ENCODE data around the gene CDR2.

CDR2 gene

DNA sequence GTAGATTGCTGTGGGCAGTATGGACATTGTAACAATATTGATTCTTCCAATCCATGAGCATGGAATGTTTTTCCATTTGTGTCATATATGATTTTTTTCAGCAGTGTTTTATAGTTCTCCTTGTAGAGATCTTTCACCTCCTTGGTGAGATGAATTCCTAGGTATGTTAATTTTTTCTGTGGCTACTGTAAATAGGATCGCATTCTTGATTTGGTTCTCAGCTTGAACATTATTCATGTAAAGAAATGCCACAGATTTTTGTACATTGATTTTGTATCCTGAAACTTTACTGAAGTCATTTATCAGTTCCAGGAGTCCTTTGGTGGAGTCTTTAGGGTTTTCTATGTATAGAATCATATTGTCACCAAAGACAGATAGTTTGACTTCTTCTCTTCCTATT is 19.7 kb upstream of the CDR2 start:
- Histone ChIP-seq H3K9ac (ENCODE audit: low read depth, low read length) (no peak overlapping the region), H3K4me1 (ENCODE audit: insufficient read depth, low read length) (no peaks in the 10 kb centered on the region), H3K9me3 (ENCODE audit: control insufficient read depth, insufficient read depth, low read length) (no peaks in the 10 kb centered on the region), H3K36me3 (ENCODE audit: insufficient read depth, low read length) (no peaks in the 10 kb centered on the region)

DNA sequence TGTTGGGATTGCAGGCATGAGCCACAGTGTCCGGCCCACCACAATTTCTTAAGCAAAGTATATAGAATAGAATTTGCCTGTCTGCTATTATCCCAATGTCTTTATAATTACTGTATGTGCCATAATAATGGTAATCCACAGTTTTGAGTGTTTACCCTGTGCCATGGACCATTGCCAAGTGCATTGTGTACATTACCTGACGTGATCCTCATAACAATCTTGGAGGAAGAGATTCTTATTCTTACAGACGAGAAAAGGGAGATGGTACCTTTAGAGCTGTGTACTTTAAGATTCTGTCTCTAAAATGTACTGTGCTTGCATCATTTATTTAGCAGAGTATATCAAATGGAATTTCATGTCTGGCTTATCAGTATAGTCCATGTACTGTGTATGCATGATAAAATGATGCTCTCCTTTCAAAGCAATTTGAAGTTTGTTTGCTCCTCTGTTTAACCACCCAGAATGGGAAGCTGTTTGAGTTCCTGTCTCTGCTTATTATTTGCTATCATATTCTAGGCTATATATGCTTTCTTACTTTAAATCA is 13.8 kb upstream of the CDR2 start:
- Histone ChIP-seq H3K9me3 (ENCODE audit: control insufficient read depth, insufficient read depth, low read length) (no peaks in the 10 kb centered on the region), H3K36me3 (ENCODE audit: insufficient read depth, low read length) (no peaks in the 10 kb centered on the region), H3K4me1 (ENCODE audit: insufficient read depth, low read length) (no peaks in the 10 kb centered on the region), H3K9ac (ENCODE audit: low read depth, low read length) (no peak overlapping the region)

DNA sequence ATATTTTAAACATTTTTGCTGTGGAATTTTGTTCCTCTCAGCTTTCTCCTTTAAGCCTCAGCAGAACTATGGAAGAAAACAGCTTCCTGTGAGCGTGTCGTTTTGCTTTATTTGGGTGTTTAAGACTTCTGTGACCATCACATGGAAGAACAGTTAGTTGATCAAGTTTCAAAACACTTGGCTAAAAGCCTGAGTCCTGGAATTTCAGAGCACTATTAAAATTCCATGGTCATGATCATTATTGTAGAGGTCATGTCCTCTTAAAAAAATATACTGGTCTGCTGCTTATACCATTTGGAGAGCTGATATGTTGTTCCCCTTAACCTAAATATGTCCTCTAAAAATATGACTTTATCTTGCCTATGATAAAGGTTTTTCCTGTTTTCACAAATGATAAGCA is 12.6 kb upstream of the CDR2 start:
- Histone ChIP-seq H3K9ac (ENCODE audit: low read depth, low read length) (no peak overlapping the region), H3K36me3 (ENCODE audit: insufficient read depth, low read length) (no peaks in the 10 kb centered on the region), H3K4me1 (ENCODE audit: insufficient read depth, low read length) (no peaks in the 10 kb centered on the region), H3K9me3 (ENCODE audit: control insufficient read depth, insufficient read depth, low read length) (no peaks in the 10 kb centered on the region)

DNA sequence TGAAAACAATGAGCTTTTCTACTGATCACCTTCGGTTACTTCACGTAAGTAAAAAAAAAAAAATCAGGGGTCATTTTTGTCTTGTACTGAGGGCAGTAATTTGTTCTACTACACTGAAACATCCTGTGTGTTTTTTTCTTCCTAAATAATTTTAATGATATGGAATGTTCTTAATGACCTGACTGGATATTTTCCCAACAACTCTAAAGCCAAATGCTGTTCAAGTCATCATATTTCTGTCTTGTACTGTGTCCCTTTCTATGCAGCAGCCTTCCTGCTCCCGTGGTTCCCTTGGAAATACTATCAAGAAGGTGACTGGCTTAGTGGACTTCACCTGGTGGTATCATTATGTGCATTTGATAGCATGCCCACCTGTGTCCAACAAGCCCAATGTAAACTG is 10.8 kb upstream of the CDR2 start:
- Histone ChIP-seq H3K9ac (ENCODE audit: low read depth, low read length) (no peak overlapping the region), H3K36me3 (ENCODE audit: insufficient read depth, low read length) (no peaks in the 10 kb centered on the region), H3K9me3 (ENCODE audit: control insufficient read depth, insufficient read depth, low read length) (no peaks in the 10 kb centered on the region), H3K4me1 (ENCODE audit: insufficient read depth, low read length) (no peaks in the 10 kb centered on the region)

DNA sequence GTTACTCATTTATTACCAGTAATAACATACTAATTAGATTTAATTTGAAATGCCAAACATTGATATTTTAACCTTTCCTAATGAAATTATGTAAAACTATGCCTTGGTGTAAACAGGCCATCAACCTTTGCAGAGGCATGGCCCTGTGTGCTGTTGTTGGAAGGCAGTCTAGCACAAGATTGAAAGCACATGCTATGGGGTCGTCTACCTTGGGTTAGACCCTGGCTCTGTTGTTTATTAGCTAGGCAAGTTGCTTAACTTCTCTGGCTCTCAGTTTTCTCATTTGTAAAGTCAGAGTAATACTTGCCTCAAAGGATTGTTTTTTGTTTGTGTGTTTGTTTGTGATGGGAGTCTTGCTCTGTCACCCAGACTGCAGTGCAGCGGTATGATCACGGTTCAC is 9.4 kb upstream of the CDR2 start:
- Histone ChIP-seq H3K4me1 (ENCODE audit: insufficient read depth, low read length) (no peaks in the 10 kb centered on the region), H3K36me3 (ENCODE audit: insufficient read depth, low read length) (no peaks in the 10 kb centered on the region), H3K9me3 (ENCODE audit: control insufficient read depth, insufficient read depth, low read length) (no peaks in the 10 kb centered on the region), H3K9ac (ENCODE audit: low read depth, low read length) (no peak overlapping the region)

DNA sequence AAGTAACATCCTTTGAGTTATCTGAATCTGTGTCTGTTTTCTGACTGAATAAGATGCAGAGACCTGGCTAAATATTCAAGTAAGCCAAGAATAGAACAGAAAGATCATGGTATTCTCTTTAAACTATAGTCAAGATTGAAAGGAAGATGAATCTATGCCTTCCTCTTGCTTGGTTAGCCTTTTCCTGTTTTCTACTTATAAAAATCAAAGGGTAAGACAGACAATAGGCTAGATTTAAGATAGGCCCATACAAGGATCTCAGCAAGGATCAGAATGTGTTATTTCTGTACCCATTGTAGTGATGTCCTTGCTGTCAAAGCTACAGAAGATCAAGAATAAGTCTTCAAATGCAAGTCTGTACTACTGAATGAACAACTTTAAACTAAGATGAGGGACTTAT is 7.0 kb upstream of the CDR2 start:
- Histone ChIP-seq H3K4me1 (ENCODE audit: insufficient read depth, low read length) (no peaks in the 10 kb centered on the region), H3K9ac (ENCODE audit: low read depth, low read length) (no peak overlapping the region), H3K9me3 (ENCODE audit: control insufficient read depth, insufficient read depth, low read length) (no peaks in the 10 kb centered on the region), H3K36me3 (ENCODE audit: insufficient read depth, low read length) (no peaks in the 10 kb centered on the region)

DNA sequence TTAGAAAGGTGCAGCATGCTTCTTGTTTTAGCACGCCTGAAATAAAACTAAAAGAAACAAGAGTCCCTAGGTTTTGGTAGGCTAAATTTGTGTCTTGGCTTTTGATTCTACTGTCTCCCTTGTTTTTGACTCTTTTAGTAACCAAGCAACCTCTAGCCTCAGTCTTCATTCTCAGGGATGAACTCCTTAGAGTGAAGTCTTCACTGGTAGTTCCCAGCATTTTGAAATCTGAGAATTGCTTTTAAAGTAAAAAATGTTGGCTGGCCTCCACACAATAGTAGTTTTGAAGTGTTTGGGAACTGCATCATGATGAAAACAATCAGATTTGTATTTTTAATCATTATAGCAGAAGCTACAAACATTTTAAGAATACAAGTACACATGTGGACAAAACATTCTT is 6.1 kb upstream of the CDR2 start:
- Histone ChIP-seq H3K4me1 (ENCODE audit: insufficient read depth, low read length) (no peaks in the 10 kb centered on the region), H3K9ac (ENCODE audit: low read depth, low read length) (no peak overlapping the region), H3K9me3 (ENCODE audit: control insufficient read depth, insufficient read depth, low read length) (no peaks in the 10 kb centered on the region)

DNA sequence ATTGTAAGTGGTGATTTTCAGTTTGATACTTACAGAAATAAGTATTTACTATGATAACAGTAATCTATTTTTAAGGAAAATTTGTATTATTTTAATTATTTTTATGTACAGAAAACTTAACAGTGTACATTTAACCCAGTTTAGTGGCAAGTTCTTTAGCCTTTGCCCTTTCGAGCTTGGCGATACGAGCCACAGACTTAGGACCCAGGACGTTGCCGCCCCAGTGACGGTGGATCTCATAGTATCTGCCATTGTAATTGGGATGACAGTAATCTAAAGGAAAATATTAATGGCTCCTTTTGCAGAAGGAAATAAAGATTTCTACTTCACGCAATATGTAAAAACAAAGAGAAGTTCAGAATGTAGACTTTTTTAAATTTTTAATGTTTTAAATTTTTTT is 5.2 kb upstream of the CDR2 start:
- Histone ChIP-seq H3K9me3 (ENCODE audit: control insufficient read depth, insufficient read depth, low read length) (no peaks in the 10 kb centered on the region), H3K4me1 (ENCODE audit: insufficient read depth, low read length) (no peaks in the 10 kb centered on the region), H3K36me3 (ENCODE audit: insufficient read depth, low read length) (no peaks in the 10 kb centered on the region), H3K9ac (ENCODE audit: low read depth, low read length) (no peak overlapping the region)

More for the DNA sequence above, 6.1 kb upstream of the CDR2 start:
- H3K36me3 ChIP-seq (ENCODE audit: insufficient read depth, low read length): no peaks in the 10 kb centered on the region

DNA sequence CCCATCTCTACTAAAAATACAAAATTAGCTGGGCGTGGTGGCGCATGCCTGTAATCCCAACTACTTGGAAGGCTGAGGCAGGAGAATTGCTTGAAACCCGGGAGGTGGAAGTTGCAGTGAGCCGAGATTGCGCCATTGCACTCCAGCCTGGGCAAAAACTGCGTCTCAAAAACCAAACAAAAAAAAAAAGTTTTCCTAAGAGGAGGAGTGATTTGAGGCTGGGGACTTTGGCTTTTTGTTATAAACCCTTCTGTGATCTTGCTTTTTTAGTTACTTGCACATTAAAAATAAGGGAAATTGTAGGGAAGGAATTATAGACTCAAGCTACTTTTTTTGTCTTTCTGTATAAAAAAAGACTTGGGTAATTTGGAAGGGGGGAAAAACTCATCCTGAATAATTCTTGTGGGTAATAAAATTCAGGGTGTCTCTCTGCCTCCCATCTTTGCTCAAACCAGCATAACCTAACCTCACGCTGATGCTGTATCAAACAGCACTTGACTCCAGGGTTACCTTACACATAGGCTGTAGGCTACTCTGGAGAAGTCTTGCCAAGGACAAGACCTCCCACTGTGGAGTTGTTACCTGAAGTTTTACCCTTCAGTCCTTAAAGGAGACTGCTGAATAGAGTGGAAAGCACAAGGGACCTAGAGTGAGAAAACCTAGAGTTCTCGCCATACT is 1.7 kb upstream of the CDR2 start:
- no peaks in the 10 kb centered on the region for H3K9me3 ChIP-seq (ENCODE audit: control insufficient read depth, insufficient read depth, low read length)
- peaks cover 2% of the 10 kb centered on the region; the same call in 1 of the 2 replicates for H3K4me1 ChIP-seq (ENCODE audit: insufficient read depth, low read length)
- H3K36me3 ChIP-seq (ENCODE audit: insufficient read depth, low read length): no peaks in the 10 kb centered on the region
- H3K9ac ChIP-seq (ENCODE audit: low read depth, low read length): no peak overlapping the region

DNA sequence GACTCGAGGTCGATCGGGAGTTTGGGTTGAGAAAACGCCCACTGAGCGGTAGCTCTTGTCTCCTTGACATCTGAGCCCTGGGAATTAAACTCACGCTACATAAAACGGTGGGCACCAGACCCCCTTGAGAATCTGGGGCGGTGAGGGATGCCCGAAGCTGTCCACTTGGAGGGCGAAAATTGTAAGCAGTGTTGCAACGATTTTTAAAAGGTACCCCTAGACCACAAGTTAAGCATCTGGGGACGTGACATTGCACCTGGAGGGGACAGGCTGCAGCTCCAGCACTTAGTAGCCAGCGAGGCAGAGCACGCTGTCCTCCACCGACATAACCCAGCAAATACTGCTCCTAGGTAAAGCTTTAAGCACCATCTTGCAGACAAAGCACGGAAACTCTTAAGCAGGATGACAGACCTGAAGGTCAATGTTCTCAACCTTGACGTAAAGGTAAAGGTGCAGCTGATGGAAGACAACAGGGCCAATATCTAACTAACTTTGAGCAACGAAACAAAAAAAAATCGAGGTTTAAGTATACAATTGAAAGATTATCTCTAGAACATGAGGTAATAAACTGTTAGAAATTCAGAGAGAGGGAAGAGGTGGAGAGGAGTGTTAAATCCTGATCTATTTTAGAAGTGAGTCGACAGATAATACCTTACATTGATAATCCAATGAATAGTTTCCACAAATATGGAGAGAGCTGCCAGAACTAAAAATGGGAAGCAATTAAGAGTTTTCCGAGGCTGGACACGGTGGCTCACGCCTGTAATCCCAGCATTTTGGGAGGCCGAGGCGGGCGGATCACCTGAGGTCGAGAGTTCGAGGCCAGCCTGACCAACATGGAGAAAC is 921 bp upstream of the CDR2 start:
- Histone ChIP-seq H3K9ac (ENCODE audit: low read depth, low read length) (peak overlapping the region; percentile 96), H3K9me3 (ENCODE audit: control insufficient read depth, insufficient read depth, low read length) (no peaks in the 10 kb centered on the region), H3K4me1 (ENCODE audit: insufficient read depth, low read length) (peaks cover 5% of the 10 kb centered on the region), H3K36me3 (ENCODE audit: insufficient read depth, low read length) (no peaks in the 10 kb centered on the region)

DNA sequence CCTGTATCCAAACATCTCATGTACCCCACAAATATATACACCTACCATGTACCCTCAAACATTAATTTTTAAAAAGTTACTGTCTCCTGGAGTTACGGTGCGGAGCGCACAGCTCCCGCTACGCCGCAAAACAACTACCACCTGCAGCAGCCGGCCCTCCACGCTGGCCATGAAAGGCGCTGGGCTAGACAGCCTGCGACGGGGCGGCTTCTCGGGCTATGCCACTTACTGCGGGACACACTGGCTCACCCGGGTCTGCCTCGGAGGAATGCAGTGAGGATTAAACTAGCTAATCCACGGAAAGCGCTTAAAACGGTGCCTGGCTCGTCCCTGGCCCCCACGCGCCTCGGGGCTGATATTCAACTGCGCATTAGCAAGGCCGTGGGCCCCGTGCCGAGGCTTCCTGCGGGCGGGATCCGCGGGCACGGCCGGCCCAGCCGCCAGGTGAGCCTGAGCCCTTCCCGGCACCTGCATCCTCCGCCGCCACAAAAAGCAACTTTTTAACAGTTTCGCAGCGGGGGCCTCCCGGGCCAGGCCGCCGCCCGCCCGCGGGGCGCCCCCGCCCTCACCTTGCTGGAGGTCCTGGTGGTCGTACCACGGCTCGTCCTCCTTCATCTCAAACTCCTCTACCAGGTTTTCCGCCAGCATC is 633 bp downstream of the CDR2 start:
- H3K4me1 ChIP-seq (ENCODE audit: insufficient read depth, low read length): peaks cover 21% of the 10 kb centered on the region
- peak overlapping the region; percentile 96 for H3K9ac ChIP-seq (ENCODE audit: low read depth, low read length)
- H3K36me3 ChIP-seq (ENCODE audit: insufficient read depth, low read length): no peaks in the 10 kb centered on the region
- H3K9me3 ChIP-seq (ENCODE audit: control insufficient read depth, insufficient read depth, low read length): no peaks in the 10 kb centered on the region

DNA sequence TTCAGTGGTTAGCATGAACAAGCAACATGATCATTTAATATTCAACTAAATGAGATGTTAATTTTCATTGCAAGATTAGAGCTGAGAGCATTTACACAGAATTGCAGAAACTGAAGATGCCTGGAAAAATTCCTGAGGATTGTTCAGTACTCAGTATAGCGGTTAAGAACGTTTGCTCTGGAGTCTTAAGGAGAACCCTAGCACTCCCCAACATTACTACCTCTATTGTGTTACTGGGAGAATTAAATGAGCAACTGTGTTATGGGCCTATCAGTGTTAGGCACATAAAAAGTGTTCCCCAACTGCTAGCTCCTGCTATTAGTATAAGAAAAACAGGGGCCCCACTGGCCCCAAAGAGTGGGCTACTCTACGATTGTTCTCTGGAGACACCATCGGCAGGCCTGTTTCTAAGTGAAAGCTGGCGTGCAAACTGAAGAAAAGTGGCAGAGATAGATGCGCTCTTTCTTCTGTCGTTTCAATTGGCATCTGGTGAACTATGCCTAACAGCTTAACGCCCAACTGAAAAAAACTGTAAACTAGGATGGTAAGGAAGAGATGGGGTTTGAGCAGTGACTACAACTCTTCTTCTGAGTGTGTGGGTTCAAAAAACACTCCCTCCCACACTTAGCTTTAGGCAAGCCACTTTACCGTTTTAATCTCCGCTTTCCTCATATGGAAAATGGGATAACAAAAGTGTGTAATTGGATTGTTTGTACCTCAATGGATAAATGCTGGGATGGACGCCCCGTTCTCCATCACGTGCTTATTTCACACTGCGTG is 1.3 kb downstream of the CDR2 start:
- no peaks in the 10 kb centered on the region for H3K9me3 ChIP-seq (ENCODE audit: control insufficient read depth, insufficient read depth, low read length)
- H3K4me1 ChIP-seq (ENCODE audit: insufficient read depth, low read length): peaks cover 21% of the 10 kb centered on the region
- H3K36me3 ChIP-seq (ENCODE audit: insufficient read depth, low read length): no peaks in the 10 kb centered on the region
- peak overlapping the region; percentile 96 for H3K9ac ChIP-seq (ENCODE audit: low read depth, low read length)

DNA sequence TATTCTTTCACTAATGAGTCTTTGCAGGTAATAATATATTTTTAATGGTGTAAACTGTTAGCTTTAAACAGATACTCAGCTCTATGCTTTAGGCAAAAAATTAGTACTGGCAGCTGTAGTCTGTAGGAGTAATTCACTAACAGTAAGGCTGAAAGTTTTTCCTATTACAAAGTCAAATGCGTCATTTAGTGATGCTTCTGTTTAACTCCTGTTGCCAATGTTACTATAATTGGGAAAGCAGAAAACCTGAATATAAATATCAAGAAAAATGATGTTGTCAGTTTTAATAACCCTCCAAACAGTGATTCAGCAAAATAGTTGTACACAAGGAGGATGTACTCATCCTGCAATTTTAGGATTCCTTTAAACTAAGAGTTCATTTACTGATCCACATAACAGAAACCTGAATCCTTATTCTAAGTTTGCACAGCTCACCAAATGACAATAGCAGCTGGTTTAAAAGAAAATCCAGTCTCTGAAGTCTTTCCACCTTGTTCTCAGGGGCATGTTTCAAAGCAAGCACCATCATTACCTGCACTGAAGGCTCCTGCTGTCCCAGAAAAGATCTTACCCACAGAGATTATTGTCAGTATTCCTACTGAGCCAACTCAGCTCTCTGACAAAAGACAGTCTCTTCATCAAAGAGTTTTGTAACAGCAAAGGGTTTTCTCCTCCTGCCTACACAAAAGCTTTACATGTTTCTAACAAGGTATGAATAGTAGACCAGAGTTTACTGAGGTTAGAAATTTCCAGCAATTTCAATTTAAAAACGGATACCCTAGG is 4.2 kb downstream of the CDR2 start:
- H3K9ac ChIP-seq (ENCODE audit: low read depth, low read length): no peak overlapping the region
- no peaks in the 10 kb centered on the region for H3K36me3 ChIP-seq (ENCODE audit: insufficient read depth, low read length)
- no peaks in the 10 kb centered on the region for H3K9me3 ChIP-seq (ENCODE audit: control insufficient read depth, insufficient read depth, low read length)
- H3K4me1 ChIP-seq (ENCODE audit: insufficient read depth, low read length): peaks cover 21% of the 10 kb centered on the region
